ENCODE results near the gene TTLL9. TPM values are rescaled to one million over a fixed set of nuclear protein-coding genes. Genes with fewer than 3 reads are reported as not detected.
A peak's percentile ranks its signal among the peaks of the same experiment; 100 is the strongest.

The TTLL9 gene
- total and polyA plus RNA-seq, 10 of the 15 experiments (the other 5 are each of a cell fraction or from before 2014, with no cell fraction given): 0.03 to 0.77 (median 0.11) TPM; not detected in 2

GRCh38 chr20:31859266-31859997 is 11.0 kb upstream of the TTLL9 start:
- no peak overlapping the region for H2AFZ ChIP-seq (ENCODE audit: control insufficient read depth, low read depth, low read length)
- RAD21 ChIA-PET (ENCODE audit: unreplicated experiment): interaction anchor here (1.0 to 1.5 kb wide), 5 partner anchors 9 to 93 kb away, joined by 3 to 15 read pairs (median 6); partner anchors contain the start of gene PDRG1
- FAIRE-seq: no peak
- DNase-seq (ENCODE audit: low read depth, low spot score): no peak
- H3K36me3 ChIP-seq (ENCODE audit: control insufficient read depth in 2 of 2, insufficient read depth in 2 of 2, low read length in 1 of 2): no peaks in the 10 kb centered on the region
- CTCF ChIA-PET: interaction anchor here (0.6 to 13.1 kb wide), 12 partner anchors 8 to 197 kb away, joined by 3 to 307 read pairs (median 3); partner anchors contain the start of gene PDRG1
- SMC1A ChIA-PET (ENCODE audit: uncharacterized antibody, unreplicated experiment): interaction anchor here (0.6 to 3.0 kb wide), 7 partner anchors 9 to 426 kb away, joined by 3 to 27 read pairs (median 6); partner anchors contain the start of gene PDRG1
- no peaks in the 10 kb centered on the region for H3K9me3 ChIP-seq (replicated peaks; ENCODE audit: control insufficient read depth, insufficient read depth, low read length)
- in situ Hi-C loops (cut with MboI): loop anchor here (5.0 to 10.0 kb wide), 2 partner anchors 93 to 235 kb away; partner anchors contain the start of gene PDRG1
- no peaks in the 10 kb centered on the region for H4K20me1 ChIP-seq (ENCODE audit: control insufficient read depth, insufficient read depth)
- peaks cover 0 to 9% of the 10 kb centered on the region in 2 experiments; a peak in 1 of 4 replicates for H3K27me3 ChIP-seq (replicated peaks in 1 of 2; ENCODE audit: control insufficient read depth in 2 of 2, insufficient read depth in 2 of 2, low read length in 1 of 2)
- H3K4me2 ChIP-seq (ENCODE audit: control insufficient read depth, insufficient read depth): no peak overlapping the region
- no peak overlapping the region for H3K4me3 ChIP-seq
- POLR2A ChIA-PET: interaction anchor here (0.6 to 1.4 kb wide), 4 partner anchors 8 to 234 kb away, joined by 3 to 6 read pairs (median 4); partner anchors contain the start of genes DUSP15, PDRG1 and TTLL9
- TF ChIP-seq SMAD5 (IDR thresholded peaks at IDR 0.05; ENCODE audit: low read depth) (no peak), JUNB (IDR thresholded peaks at IDR 0.05) (no peak)
- WGBS (ENCODE audit: insufficient coverage, insufficient replicate concordance, low lambda C conversion rate, missing lambda C conversion rate): 62% methylated on average over 5 of the region's 5 CpGs
- no peak overlapping the region for H3K27ac ChIP-seq (ENCODE audit: control insufficient read depth, insufficient read depth)
- no peaks in the 10 kb centered on the region for H3K79me2 ChIP-seq (ENCODE audit: control insufficient read depth, insufficient read depth, low read length)
- H3K9ac ChIP-seq (ENCODE audit: control insufficient read depth, insufficient read depth, low read length): no peak overlapping the region
- no TSS peak for BruUV-seq (replicated peaks)
- intact Hi-C loops (cut with micrococcal nuclease; ENCODE audit: unreplicated experiment): no loop called here
- ATAC-seq: no peak
- H3K4me1 ChIP-seq (ENCODE audit: control insufficient read depth, insufficient read depth, low read length): peaks cover 10% of the 10 kb centered on the region

GRCh38 chr20:31859998-31860380 is 10.4 kb upstream of the TTLL9 start:
- in situ Hi-C loops (cut with MboI) (loop anchor here (5.0 to 10.0 kb wide), 2 partner anchors 92 to 235 kb away; partner anchors contain the start of gene PDRG1), intact Hi-C loops (cut with micrococcal nuclease; ENCODE audit: unreplicated experiment) (no loop called here)
- no peak overlapping the region for H3K4me2 ChIP-seq (ENCODE audit: control insufficient read depth, insufficient read depth)
- peak; percentile 70 for FAIRE-seq
- 36% methylated on average over 7 of the region's 7 CpGs for WGBS (ENCODE audit: insufficient coverage, insufficient replicate concordance, low lambda C conversion rate, missing lambda C conversion rate)
- H3K9ac ChIP-seq (ENCODE audit: control insufficient read depth, insufficient read depth, low read length): no peak overlapping the region
- DNase-seq (ENCODE audit: low read depth, low spot score): no peak
- H3K27me3 ChIP-seq (replicated peaks in 1 of 2; ENCODE audit: control insufficient read depth in 2 of 2, insufficient read depth in 2 of 2, low read length in 1 of 2): peaks cover 0 to 9% of the 10 kb centered on the region in 2 experiments; a peak in 1 of 4 replicates
- ATAC-seq: no peak
- no TSS peak for BruUV-seq (replicated peaks)
- RAD21 ChIA-PET (ENCODE audit: unreplicated experiment): interaction anchor here (1.0 to 1.5 kb wide), 4 partner anchors 20 to 92 kb away, joined by 3 to 11 read pairs (median 4); partner anchors contain the start of gene PDRG1
- no peaks in the 10 kb centered on the region for H3K36me3 ChIP-seq (ENCODE audit: control insufficient read depth in 2 of 2, insufficient read depth in 2 of 2, low read length in 1 of 2)
- H2AFZ ChIP-seq (ENCODE audit: control insufficient read depth, low read depth, low read length): no peak overlapping the region
- SMC1A ChIA-PET (ENCODE audit: uncharacterized antibody, unreplicated experiment): interaction anchor here (0.6 to 3.0 kb wide), 8 partner anchors 13 to 164 kb away, joined by 3 to 27 read pairs (median 4); partner anchors contain the start of gene PDRG1
- POLR2A ChIA-PET: interaction anchor here (0.7 to 1.4 kb wide), 4 partner anchors 10 to 91 kb away, joined by 3 to 6 read pairs (median 3); partner anchors contain the start of genes DUSP15, PDRG1 and TTLL9
- no peaks in the 10 kb centered on the region for H3K79me2 ChIP-seq (ENCODE audit: control insufficient read depth, insufficient read depth, low read length)
- peaks cover 10% of the 10 kb centered on the region for H3K4me1 ChIP-seq (ENCODE audit: control insufficient read depth, insufficient read depth, low read length)
- H4K20me1 ChIP-seq (ENCODE audit: control insufficient read depth, insufficient read depth): no peaks in the 10 kb centered on the region
- H3K27ac ChIP-seq (ENCODE audit: control insufficient read depth, insufficient read depth): no peak overlapping the region
- no peak overlapping the region for H3K4me3 ChIP-seq
- no peaks in the 10 kb centered on the region for H3K9me3 ChIP-seq (replicated peaks; ENCODE audit: control insufficient read depth, insufficient read depth, low read length)
- CTCF ChIA-PET: interaction anchor here (0.6 to 13.1 kb wide), 9 partner anchors 10 to 172 kb away, joined by 3 to 307 read pairs (median 3); partner anchors contain the start of gene PDRG1
- TF ChIP-seq MEF2A (IDR thresholded peaks at IDR 0.05; ENCODE audit: insufficient read depth, low read depth, low read length) (no peak), ZNF217 (IDR thresholded peaks at IDR 0.05) (no peak), STAT1 (conservative IDR thresholded peaks at IDR 0.05) (no peak), EP300 (IDR thresholded peaks at IDR 0.05; ENCODE audit: borderline replicate concordance in 1 of 2, control insufficient read depth in 1 of 2, low read depth in 2 of 2, low read length in 2 of 2) (no peak), ZNF274 (IDR thresholded peaks at IDR 0.05; ENCODE audit: insufficient read depth, insufficient read length) (no peak), MLLT1 (IDR thresholded peaks at IDR 0.05) (no peak), E2F8 (IDR thresholded peaks at IDR 0.05; ENCODE audit: low read depth, partially characterized antibody) (no peak), SPI1 (IDR thresholded peaks at IDR 0.05; ENCODE audit: borderline replicate concordance, insufficient read depth, low read depth, low read length) (no peak)
